HEK293 (cell line): ENCODE data around the gene ATP2B3.

Experiments
- CTCF ChIA-PET: fragments of 350-600 bp; formaldehyde crosslinking; extraction: SDS; loops from one replicate; lab custom pipeline; 2021; ENCODE audit warnings: antibody characterized with exemption; lab: Yijun Ruan, JAX
- POLR2A ChIA-PET: fragments of 300-600 bp; formaldehyde crosslinking; extraction: SDS; loops from one replicate; lab custom pipeline; 2020; ENCODE audit warnings: antibody characterized with exemption, inconsistent platforms; lab: Yijun Ruan, JAX
- H3K27ac ChIP-seq: fragments of 200-500 bp; sonication (Bioruptor generic); 2 replicates; pipeline ENCODE4 v1.5.1; 2014; ENCODE audit warnings: low read depth, low read length, control low read depth, inconsistent platforms; ENCODE audit errors: extremely low read depth
- H3K36me3 ChIP-seq, 2 experiments: fragments of 200-500 bp in 1 of 2; sonication (Bioruptor generic) in 1 of 2; 1 replicate in 1 of 2; 2 replicates in 1 of 2; pipeline ENCODE4 v1.5.1; 2014 to 2017; ENCODE audit warnings: inconsistent platforms in 2 of 2, low read length in 2 of 2; ENCODE audit not compliant: control insufficient read depth in 2 of 2, insufficient read depth in 1 of 2
- H3K4me1 ChIP-seq: fragments of 200-500 bp; sonication (Bioruptor generic); 2 replicates; pipeline ENCODE4 v1.5.1; 2014; ENCODE audit warnings: mild to moderate bottlenecking, low read length, inconsistent platforms; ENCODE audit not compliant: control insufficient read depth, insufficient read depth
- H3K4me3 ChIP-seq: 2 replicates; pipeline ENCODE4 v1.5.1; 2011; ENCODE audit warnings: low read depth, mild to moderate bottlenecking, control low read depth, low read length, moderate library complexity
- H3K9me3 ChIP-seq: fragments of 200-500 bp; sonication (Bioruptor generic); 2 replicates; pipeline ENCODE4 v1.5.1; 2014; ENCODE audit warnings: low read depth, low read length, inconsistent platforms; ENCODE audit not compliant: control insufficient read depth, insufficient read depth
- CTCF ChIP-seq: fragments of 450-650 bp; formaldehyde crosslinking; IDR thresholded peaks from 2 replicates; pipeline ENCODE4 v1.5.1; 2016; ENCODE audit warnings: missing biosample characterization, missing genetic modification characterization
- KLF10 ChIP-seq: fragments of 450-650 bp; IDR thresholded peaks from 2 replicates; pipeline ENCODE4 v1.5.1; 2018; ENCODE audit warnings: missing biosample characterization, mild to moderate bottlenecking, missing genetic modification characterization
- MZF1 ChIP-seq: fragments of 450-650 bp; formaldehyde crosslinking; IDR thresholded peaks from 2 replicates; pipeline ENCODE4 v1.5.1; 2017; ENCODE audit warnings: missing biosample characterization, missing genetic modification characterization, borderline replicate concordance
- ZBTB11 ChIP-seq: fragments of 450-650 bp; formaldehyde crosslinking; conservative IDR thresholded peaks from 2 replicates; pipeline ENCODE4 v1.5.1; 2016; ENCODE audit warnings: low read depth, missing biosample characterization, missing genetic modification characterization
- ZNF175 ChIP-seq: fragments of 450-650 bp; formaldehyde crosslinking; IDR thresholded peaks from 2 replicates; pipeline ENCODE4 v1.5.1; 2016; ENCODE audit warnings: missing biosample characterization, missing genetic modification characterization
- ZNF394 ChIP-seq: fragments of 450-650 bp; formaldehyde crosslinking; IDR thresholded peaks from 2 replicates; pipeline ENCODE4 v1.5.1; 2016; ENCODE audit warnings: missing biosample characterization, missing genetic modification characterization, mild to moderate bottlenecking, moderate library complexity, borderline replicate concordance
- ZNF398 ChIP-seq: fragments of 450-650 bp; formaldehyde crosslinking; IDR thresholded peaks from 2 replicates; pipeline ENCODE4 v1.5.1; 2017; ENCODE audit warnings: missing biosample characterization, missing genetic modification characterization
- ZNF529 ChIP-seq: fragments of 450-650 bp; formaldehyde crosslinking; IDR thresholded peaks from 2 replicates; pipeline ENCODE4 v1.5.1; 2017; ENCODE audit warnings: missing genetic modification characterization, missing biosample characterization; ENCODE audit not compliant: insufficient replicate concordance
- ZNF549 ChIP-seq: fragments of 450-650 bp; IDR thresholded peaks from 2 replicates; pipeline ENCODE4 v1.5.1; 2018; ENCODE audit warnings: missing biosample characterization, missing genetic modification characterization, mild to moderate bottlenecking, inconsistent platforms, moderate library complexity
- ZNF555 ChIP-seq: fragments of 450-650 bp; formaldehyde crosslinking; conservative IDR thresholded peaks from 2 replicates; pipeline ENCODE4 v1.5.1; 2017; ENCODE audit warnings: missing biosample characterization, mild to moderate bottlenecking, missing genetic modification characterization, inconsistent platforms
- ZNF585B ChIP-seq: fragments of 450-650 bp; formaldehyde crosslinking; IDR thresholded peaks from 2 replicates; pipeline ENCODE4 v1.5.1; 2016; ENCODE audit warnings: missing biosample characterization, missing genetic modification characterization
- ZNF776 ChIP-seq: fragments of 450-650 bp; formaldehyde crosslinking; IDR thresholded peaks from 2 replicates; pipeline ENCODE4 v1.5.0; 2017; ENCODE audit warnings: missing biosample characterization, missing genetic modification characterization, borderline replicate concordance
- ZNF837 ChIP-seq: fragments of 450-650 bp; formaldehyde crosslinking; IDR thresholded peaks from 2 replicates; pipeline ENCODE4 v1.5.1; 2016; ENCODE audit warnings: missing biosample characterization, missing genetic modification characterization
- ZNF843 ChIP-seq: fragments of 450-650 bp; formaldehyde crosslinking; IDR thresholded peaks from 2 replicates; pipeline ENCODE4 v1.5.1; 2016; ENCODE audit warnings: missing biosample characterization, missing genetic modification characterization
- ZSCAN18 ChIP-seq: fragments of 450-650 bp; formaldehyde crosslinking; IDR thresholded peaks from 2 replicates; pipeline ENCODE4 v1.5.1; 2016; ENCODE audit warnings: missing biosample characterization, missing genetic modification characterization
- TF ChIP-seq, protein P1 (sequence below): sonication (generic); formaldehyde crosslinking; IDR thresholded peaks from 2 replicates; pipeline ENCODE4 v1.8.1; 2022; ENCODE audit warnings: mild to moderate bottlenecking, moderate library complexity, missing genetic modification reagents
- TF ChIP-seq, protein P2 (sequence below): fragments of 450-650 bp; formaldehyde crosslinking; IDR thresholded peaks from 2 replicates; pipeline ENCODE4 v1.5.1; 2016; ENCODE audit warnings: missing biosample characterization, missing genetic modification characterization, borderline replicate concordance

The ATP2B3 gene

DNA sequence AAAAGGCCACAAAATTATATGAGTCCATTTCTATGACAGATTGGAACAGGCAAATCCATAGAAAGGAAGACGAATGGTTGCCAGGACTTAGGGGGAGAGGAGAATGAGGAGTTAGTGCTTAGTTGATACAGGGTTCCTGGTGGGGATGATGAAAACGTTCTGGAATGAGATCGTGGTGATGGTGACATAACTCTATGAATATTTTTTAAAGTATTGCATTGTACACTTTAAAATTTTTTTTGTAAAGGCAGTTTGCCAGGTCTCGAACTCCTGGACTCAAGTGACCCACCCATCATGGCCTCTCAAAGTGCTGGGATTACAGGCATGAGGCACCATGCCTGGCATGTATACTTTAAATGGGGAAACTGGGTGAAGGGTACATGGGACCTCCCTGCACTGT, 91.4 kb downstream of the ATP2B3 start:
- Histone ChIP-seq H3K4me3 (no peak overlapping the region), H3K9me3 (no peaks in the 10 kb centered on the region), H3K36me3 (no peaks in the 10 kb centered on the region), H3K27ac (no peak overlapping the region), H3K4me1 (no peaks in the 10 kb centered on the region)
- TF ChIP-seq ZNF555 (tag by site-specific recombination) (no peak), ZNF398 (tag by site-specific recombination) (no peak), ZNF843 (tag by site-specific recombination) (no peak), ZNF837 (tag by site-specific recombination) (no peak), MZF1 (tag by site-specific recombination) (no peak), ZNF529 (tag by site-specific recombination) (no peak)
- POLR2A ChIA-PET: no interaction called here
- CTCF ChIA-PET: interaction anchor here (0.5 to 4.0 kb wide), 22 partner anchors 8 to 1478 kb away, joined by 3 to 52 read pairs (median 5); no protein-coding TSS in a partner anchor

DNA sequence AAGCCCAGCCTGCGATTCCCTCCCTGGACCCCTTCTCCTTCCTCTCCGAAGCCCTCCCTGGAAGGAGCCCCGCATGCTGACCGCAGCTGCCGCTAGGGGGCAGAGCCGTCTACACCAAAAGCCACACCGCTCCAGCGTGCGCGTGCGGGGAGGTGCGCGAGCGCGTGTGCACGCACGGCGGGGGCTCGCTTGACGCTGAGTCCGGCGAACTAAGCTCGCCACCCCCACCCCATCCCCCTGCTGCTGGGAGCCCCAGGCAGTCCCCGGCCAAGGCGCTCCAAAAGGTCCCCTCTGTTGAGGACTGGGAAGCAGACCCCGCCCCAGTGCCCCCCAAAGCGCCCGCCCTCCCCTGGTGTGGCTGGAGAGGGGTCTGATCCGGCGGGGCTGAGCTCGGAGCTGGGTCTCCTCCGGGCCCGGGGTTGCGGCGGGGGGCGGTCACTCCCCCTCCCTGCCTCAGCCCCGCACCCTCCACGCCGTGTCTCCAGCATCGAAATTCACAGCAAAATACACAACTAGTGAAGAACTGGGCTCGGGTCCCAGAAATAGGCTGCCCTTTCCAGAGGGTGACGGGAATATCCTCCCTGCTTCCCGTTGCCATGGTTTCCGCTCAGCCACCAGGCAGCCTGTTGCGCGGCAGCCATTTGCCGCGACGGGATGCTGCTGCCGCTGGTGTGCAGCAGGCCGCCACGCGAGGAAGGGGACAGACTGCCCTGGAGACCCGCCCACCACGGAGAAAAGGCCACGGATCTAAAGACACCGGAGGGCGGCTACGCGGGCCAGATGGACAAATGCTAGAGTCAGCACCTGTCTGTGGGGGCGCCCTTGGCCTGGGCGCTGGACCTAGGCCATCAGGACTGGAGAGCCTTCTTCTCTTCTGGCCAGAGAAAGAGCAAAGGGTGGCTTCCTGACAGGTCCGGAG, 92.7 kb downstream of the ATP2B3 start:
- ChIA-PET CTCF (interaction anchor here (0.5 to 4.0 kb wide), 20 partner anchors 8 to 1021 kb away, joined by 3 to 52 read pairs (median 4); no protein-coding TSS in a partner anchor), POLR2A (no interaction called here)
- Histone ChIP-seq H3K4me1 (no peaks in the 10 kb centered on the region), H3K27ac (no peak overlapping the region), H3K9me3 (no peaks in the 10 kb centered on the region), H3K4me3 (peak overlapping the region; percentile 10), H3K36me3 (no peaks in the 10 kb centered on the region)
- no peak for TF ChIP-seq ZSCAN18
- TF ChIP-seq, protein P1, sequence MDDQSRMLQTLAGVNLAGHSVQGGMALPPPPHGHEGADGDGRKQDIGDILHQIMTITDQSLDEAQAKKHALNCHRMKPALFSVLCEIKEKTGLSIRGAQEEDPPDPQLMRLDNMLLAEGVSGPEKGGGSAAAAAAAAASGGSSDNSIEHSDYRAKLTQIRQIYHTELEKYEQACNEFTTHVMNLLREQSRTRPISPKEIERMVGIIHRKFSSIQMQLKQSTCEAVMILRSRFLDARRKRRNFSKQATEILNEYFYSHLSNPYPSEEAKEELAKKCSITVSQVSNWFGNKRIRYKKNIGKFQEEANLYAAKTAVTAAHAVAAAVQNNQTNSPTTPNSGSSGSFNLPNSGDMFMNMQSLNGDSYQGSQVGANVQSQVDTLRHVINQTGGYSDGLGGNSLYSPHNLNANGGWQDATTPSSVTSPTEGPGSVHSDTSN (CRISPR knock-in tag): no peak
- TF ChIP-seq ZBTB11 (tag by site-specific recombination): 0 out of 2 replicates have a peak, but pooled peaks have one; percentile 22
- TF ChIP-seq, protein P2, sequence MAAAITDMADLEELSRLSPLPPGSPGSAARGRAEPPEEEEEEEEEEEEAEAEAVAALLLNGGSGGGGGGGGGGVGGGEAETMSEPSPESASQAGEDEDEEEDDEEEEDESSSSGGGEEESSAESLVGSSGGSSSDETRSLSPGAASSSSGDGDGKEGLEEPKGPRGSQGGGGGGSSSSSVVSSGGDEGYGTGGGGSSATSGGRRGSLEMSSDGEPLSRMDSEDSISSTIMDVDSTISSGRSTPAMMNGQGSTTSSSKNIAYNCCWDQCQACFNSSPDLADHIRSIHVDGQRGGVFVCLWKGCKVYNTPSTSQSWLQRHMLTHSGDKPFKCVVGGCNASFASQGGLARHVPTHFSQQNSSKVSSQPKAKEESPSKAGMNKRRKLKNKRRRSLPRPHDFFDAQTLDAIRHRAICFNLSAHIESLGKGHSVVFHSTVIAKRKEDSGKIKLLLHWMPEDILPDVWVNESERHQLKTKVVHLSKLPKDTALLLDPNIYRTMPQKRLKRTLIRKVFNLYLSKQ (tag by site-specific recombination): no peak
- no peak for TF ChIP-seq ZNF175 (tag by site-specific recombination)
- no peak for TF ChIP-seq ZNF529 (tag by site-specific recombination)
- TF ChIP-seq KLF10: 0 out of 2 replicates have a peak, but pooled peaks have one; percentile 23
- TF ChIP-seq CTCF: peak; percentile 74
- no peak for TF ChIP-seq ZNF549
- no peak for TF ChIP-seq ZNF585B (tag by site-specific recombination)
- TF ChIP-seq ZNF394 (tag by site-specific recombination): no peak
- TF ChIP-seq ZNF776 (tag by site-specific recombination): no peak
